HEK293 (cell line): ENCODE results near the gene MAGOH.

ENCODE experiments used
- CTCF ChIA-PET: fragments of 350-600 bp; formaldehyde crosslinking; extraction: SDS; loops from one replicate; lab custom pipeline; 2021; ENCODE audit warnings: antibody characterized with exemption; lab: Yijun Ruan, JAX
- POLR2A ChIA-PET: fragments of 300-600 bp; formaldehyde crosslinking; extraction: SDS; loops from one replicate; lab custom pipeline; 2020; ENCODE audit warnings: antibody characterized with exemption, inconsistent platforms; lab: Yijun Ruan, JAX
- H3K27ac ChIP-seq: fragments of 200-500 bp; sonication (Bioruptor generic); 2 replicates; pipeline ENCODE4 v1.5.1; 2014; ENCODE audit warnings: low read depth, low read length, control low read depth, inconsistent platforms; ENCODE audit errors: extremely low read depth
- H3K36me3 ChIP-seq, 2 experiments: fragments of 200-500 bp in 1 of 2; sonication (Bioruptor generic) in 1 of 2; 1 replicate in 1 of 2; 2 replicates in 1 of 2; pipeline ENCODE4 v1.5.1; 2014 to 2017; ENCODE audit warnings: inconsistent platforms in 2 of 2, low read length in 2 of 2; ENCODE audit not compliant: control insufficient read depth in 2 of 2, insufficient read depth in 1 of 2
- H3K4me1 ChIP-seq: fragments of 200-500 bp; sonication (Bioruptor generic); 2 replicates; pipeline ENCODE4 v1.5.1; 2014; ENCODE audit warnings: mild to moderate bottlenecking, low read length, inconsistent platforms; ENCODE audit not compliant: control insufficient read depth, insufficient read depth
- H3K4me3 ChIP-seq: 2 replicates; pipeline ENCODE4 v1.5.1; 2011; ENCODE audit warnings: low read depth, mild to moderate bottlenecking, control low read depth, low read length, moderate library complexity
- H3K9me3 ChIP-seq: fragments of 200-500 bp; sonication (Bioruptor generic); 2 replicates; pipeline ENCODE4 v1.5.1; 2014; ENCODE audit warnings: low read depth, low read length, inconsistent platforms; ENCODE audit not compliant: control insufficient read depth, insufficient read depth
- ELK4 ChIP-seq: IDR thresholded peaks from 2 replicates; pipeline ENCODE4 v1.6.1; 2011; ENCODE audit warnings: mild to moderate bottlenecking, low read depth, low read length, borderline replicate concordance
- KLF16 ChIP-seq: fragments of 450-650 bp; formaldehyde crosslinking; IDR thresholded peaks from 2 replicates; pipeline ENCODE4 v1.5.1; 2017; ENCODE audit warnings: missing biosample characterization, missing genetic modification characterization
- KLF8 ChIP-seq: fragments of 450-650 bp; formaldehyde crosslinking; IDR thresholded peaks from 2 replicates; pipeline ENCODE4 v1.5.1; 2016; ENCODE audit warnings: missing biosample characterization, missing genetic modification characterization
- SETDB1 ChIP-seq: IDR thresholded peaks from one replicate; pipeline ENCODE4 v1.6.1; 2017; ENCODE audit warnings: mild to moderate bottlenecking, low read length, moderate library complexity, mixed read lengths; ENCODE audit not compliant: insufficient read length
- TRIM28 ChIP-seq: IDR thresholded peaks from 2 replicates; pipeline ENCODE4 v1.6.1; 2011; ENCODE audit warnings: low read length, control low read depth, borderline replicate concordance
- ZNF138 ChIP-seq: fragments of 450-650 bp; formaldehyde crosslinking; IDR thresholded peaks from 2 replicates; pipeline ENCODE4 v1.5.1; 2016; ENCODE audit warnings: missing biosample characterization, missing genetic modification characterization, borderline replicate concordance
- ZNF239 ChIP-seq: fragments of 450-650 bp; formaldehyde crosslinking; IDR thresholded peaks from 2 replicates; pipeline ENCODE4 v1.5.1; 2016; ENCODE audit warnings: missing biosample characterization, missing genetic modification characterization
- ZNF302 ChIP-seq: fragments of 450-650 bp; formaldehyde crosslinking; IDR thresholded peaks from 2 replicates; pipeline ENCODE4 v1.5.1; 2016; ENCODE audit warnings: missing biosample characterization, missing genetic modification characterization, low read depth
- ZNF37A ChIP-seq: fragments of 450-650 bp; IDR thresholded peaks from 2 replicates; pipeline ENCODE4 v1.5.1; 2018; ENCODE audit warnings: missing biosample characterization, missing genetic modification characterization
- ZNF394 ChIP-seq: fragments of 450-650 bp; formaldehyde crosslinking; IDR thresholded peaks from 2 replicates; pipeline ENCODE4 v1.5.1; 2016; ENCODE audit warnings: missing biosample characterization, missing genetic modification characterization, mild to moderate bottlenecking, moderate library complexity, borderline replicate concordance
- ZNF398 ChIP-seq: fragments of 450-650 bp; formaldehyde crosslinking; IDR thresholded peaks from 2 replicates; pipeline ENCODE4 v1.5.1; 2017; ENCODE audit warnings: missing biosample characterization, missing genetic modification characterization
- ZNF423 ChIP-seq: fragments of 450-650 bp; formaldehyde crosslinking; IDR thresholded peaks from 2 replicates; pipeline ENCODE4 v1.5.1; 2016; ENCODE audit warnings: missing biosample characterization, missing genetic modification characterization
- ZNF529 ChIP-seq: fragments of 450-650 bp; formaldehyde crosslinking; IDR thresholded peaks from 2 replicates; pipeline ENCODE4 v1.5.1; 2017; ENCODE audit warnings: missing genetic modification characterization, missing biosample characterization; ENCODE audit not compliant: insufficient replicate concordance
- ZNF600 ChIP-seq: fragments of 450-650 bp; formaldehyde crosslinking; IDR thresholded peaks from 2 replicates; pipeline ENCODE4 v1.5.1; 2016; ENCODE audit warnings: missing biosample characterization, missing genetic modification characterization
- ZNF610 ChIP-seq: fragments of 450-650 bp; formaldehyde crosslinking; IDR thresholded peaks from 2 replicates; pipeline ENCODE4 v1.5.1; 2016; ENCODE audit warnings: missing biosample characterization, missing genetic modification characterization, borderline replicate concordance
- ZNF670 ChIP-seq: fragments of 450-650 bp; formaldehyde crosslinking; IDR thresholded peaks from 2 replicates; pipeline ENCODE4 v1.5.1; 2016; ENCODE audit warnings: missing biosample characterization, missing genetic modification characterization, low read depth
- ZSCAN16 ChIP-seq: fragments of 450-650 bp; formaldehyde crosslinking; IDR thresholded peaks from 2 replicates; pipeline ENCODE4 v1.5.1; 2016; ENCODE audit warnings: missing biosample characterization, missing genetic modification characterization
- TF ChIP-seq, protein P1 (sequence below): fragments of 450-650 bp; formaldehyde crosslinking; conservative IDR thresholded peaks from 2 replicates; pipeline ENCODE4 v1.5.1; 2016; ENCODE audit warnings: low read depth, missing biosample characterization, missing genetic modification characterization
- TF ChIP-seq, protein P2 (sequence below): fragments of 450-650 bp; formaldehyde crosslinking; IDR thresholded peaks from 2 replicates; pipeline ENCODE4 v1.5.0; 2017; ENCODE audit warnings: missing biosample characterization, missing genetic modification characterization, borderline replicate concordance
- TF ChIP-seq, protein P3 (sequence below): fragments of 450-650 bp; formaldehyde crosslinking; optimal IDR thresholded peaks from 2 replicates; pipeline ENCODE3; 2016; ENCODE audit warnings: missing biosample characterization, mild to moderate bottlenecking, missing genetic modification characterization

Gene MAGOH

GRCh38 chr1:53271446-53272090, 33.2 kb upstream of the MAGOH start (continued):
- no peak for TF ChIP-seq ELK4
- TF ChIP-seq KLF16: no peak
- no peak for TF ChIP-seq ZNF239

DNA sequence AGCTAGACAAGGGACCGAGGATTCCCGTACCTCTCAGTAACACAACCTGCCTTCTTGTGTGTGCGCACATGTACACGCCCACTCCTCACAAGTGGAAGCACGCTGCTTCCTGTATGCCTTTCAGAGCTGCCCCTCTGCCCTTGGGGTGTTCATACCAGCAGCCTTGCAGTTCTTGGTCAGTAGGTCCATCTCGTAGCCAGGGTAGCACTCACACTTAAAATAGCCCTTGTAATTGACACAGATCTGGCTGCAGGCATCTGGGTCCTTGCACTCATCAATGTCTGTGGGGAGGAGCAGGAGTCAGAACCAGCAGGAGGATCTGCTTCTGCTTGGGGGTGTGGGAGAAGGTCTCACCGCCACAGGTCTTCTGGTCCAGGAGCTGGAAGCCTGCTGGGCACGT, 32.6 kb upstream of the MAGOH start:
- POLR2A ChIA-PET: no interaction called here
- Histone ChIP-seq H3K4me1 (no peaks in the 10 kb centered on the region), H3K36me3 (peaks cover 0 to 34% of the 10 kb centered on the region in 2 experiments; a peak in 1 of 3 replicates), H3K27ac (no peak overlapping the region), H3K4me3 (no peak overlapping the region), H3K9me3 (no peaks in the 10 kb centered on the region)
- TF ChIP-seq, protein P1, sequence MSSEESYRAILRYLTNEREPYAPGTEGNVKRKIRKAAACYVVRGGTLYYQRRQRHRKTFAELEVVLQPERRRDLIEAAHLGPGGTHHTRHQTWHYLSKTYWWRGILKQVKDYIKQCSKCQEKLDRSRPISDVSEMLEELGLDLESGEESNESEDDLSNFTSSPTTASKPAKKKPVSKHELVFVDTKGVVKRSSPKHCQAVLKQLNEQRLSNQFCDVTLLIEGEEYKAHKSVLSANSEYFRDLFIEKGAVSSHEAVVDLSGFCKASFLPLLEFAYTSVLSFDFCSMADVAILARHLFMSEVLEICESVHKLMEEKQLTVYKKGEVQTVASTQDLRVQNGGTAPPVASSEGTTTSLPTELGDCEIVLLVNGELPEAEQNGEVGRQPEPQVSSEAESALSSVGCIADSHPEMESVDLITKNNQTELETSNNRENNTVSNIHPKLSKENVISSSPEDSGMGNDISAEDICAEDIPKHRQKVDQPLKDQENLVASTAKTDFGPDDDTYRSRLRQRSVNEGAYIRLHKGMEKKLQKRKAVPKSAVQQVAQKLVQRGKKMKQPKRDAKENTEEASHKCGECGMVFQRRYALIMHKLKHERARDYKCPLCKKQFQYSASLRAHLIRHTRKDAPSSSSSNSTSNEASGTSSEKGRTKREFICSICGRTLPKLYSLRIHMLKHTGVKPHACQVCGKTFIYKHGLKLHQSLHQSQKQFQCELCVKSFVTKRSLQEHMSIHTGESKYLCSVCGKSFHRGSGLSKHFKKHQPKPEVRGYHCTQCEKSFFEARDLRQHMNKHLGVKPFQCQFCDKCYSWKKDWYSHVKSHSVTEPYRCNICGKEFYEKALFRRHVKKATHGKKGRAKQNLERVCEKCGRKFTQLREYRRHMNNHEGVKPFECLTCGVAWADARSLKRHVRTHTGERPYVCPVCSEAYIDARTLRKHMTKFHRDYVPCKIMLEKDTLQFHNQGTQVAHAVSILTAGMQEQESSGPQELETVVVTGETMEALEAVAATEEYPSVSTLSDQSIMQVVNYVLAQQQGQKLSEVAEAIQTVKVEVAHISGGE (tag by site-specific recombination): no peak
- TF ChIP-seq ZNF529: no peak
- peak; percentile 28 for TF ChIP-seq SETDB1
- TF ChIP-seq ZNF423 (tag by site-specific recombination): no peak
- TF ChIP-seq KLF8 (tag by site-specific recombination): no peak
- TF ChIP-seq, protein P2, sequence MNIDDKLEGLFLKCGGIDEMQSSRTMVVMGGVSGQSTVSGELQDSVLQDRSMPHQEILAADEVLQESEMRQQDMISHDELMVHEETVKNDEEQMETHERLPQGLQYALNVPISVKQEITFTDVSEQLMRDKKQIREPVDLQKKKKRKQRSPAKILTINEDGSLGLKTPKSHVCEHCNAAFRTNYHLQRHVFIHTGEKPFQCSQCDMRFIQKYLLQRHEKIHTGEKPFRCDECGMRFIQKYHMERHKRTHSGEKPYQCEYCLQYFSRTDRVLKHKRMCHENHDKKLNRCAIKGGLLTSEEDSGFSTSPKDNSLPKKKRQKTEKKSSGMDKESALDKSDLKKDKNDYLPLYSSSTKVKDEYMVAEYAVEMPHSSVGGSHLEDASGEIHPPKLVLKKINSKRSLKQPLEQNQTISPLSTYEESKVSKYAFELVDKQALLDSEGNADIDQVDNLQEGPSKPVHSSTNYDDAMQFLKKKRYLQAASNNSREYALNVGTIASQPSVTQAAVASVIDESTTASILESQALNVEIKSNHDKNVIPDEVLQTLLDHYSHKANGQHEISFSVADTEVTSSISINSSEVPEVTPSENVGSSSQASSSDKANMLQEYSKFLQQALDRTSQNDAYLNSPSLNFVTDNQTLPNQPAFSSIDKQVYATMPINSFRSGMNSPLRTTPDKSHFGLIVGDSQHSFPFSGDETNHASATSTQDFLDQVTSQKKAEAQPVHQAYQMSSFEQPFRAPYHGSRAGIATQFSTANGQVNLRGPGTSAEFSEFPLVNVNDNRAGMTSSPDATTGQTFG (tag by site-specific recombination): no peak
- no peak for TF ChIP-seq ZNF37A (tag by site-specific recombination)
- no peak for TF ChIP-seq ZNF610
- TF ChIP-seq ZNF670 (tag by site-specific recombination): no peak
- TF ChIP-seq TRIM28: peak; percentile 29; the same call in 1 of the 2 replicates
- TF ChIP-seq ZSCAN16 (tag by site-specific recombination): no peak
- CTCF ChIA-PET: interaction anchor here (0.6 kb wide), 1 partner anchor 394 kb away, joined by 4 read pairs; no protein-coding TSS in a partner anchor

GRCh38 chr1:53270107-53270506, 31.8 kb upstream of the MAGOH start:
- H3K4me1 ChIP-seq: no peaks in the 10 kb centered on the region
- H3K36me3 ChIP-seq: peaks cover 0 to 40% of the 10 kb centered on the region in 2 experiments; a peak in 1 of 3 replicates
- H3K4me3 ChIP-seq: no peak overlapping the region
- ChIA-PET CTCF (no interaction called here), POLR2A (no interaction called here)
- no peak for TF ChIP-seq ZNF302
- no peak for TF ChIP-seq ZNF138 (tag by site-specific recombination)
- no peak for TF ChIP-seq ZNF398 (tag by site-specific recombination)
- TF ChIP-seq ZNF394 (tag by site-specific recombination): no peak
- no peak for TF ChIP-seq ZNF600
- TF ChIP-seq, protein P3, sequence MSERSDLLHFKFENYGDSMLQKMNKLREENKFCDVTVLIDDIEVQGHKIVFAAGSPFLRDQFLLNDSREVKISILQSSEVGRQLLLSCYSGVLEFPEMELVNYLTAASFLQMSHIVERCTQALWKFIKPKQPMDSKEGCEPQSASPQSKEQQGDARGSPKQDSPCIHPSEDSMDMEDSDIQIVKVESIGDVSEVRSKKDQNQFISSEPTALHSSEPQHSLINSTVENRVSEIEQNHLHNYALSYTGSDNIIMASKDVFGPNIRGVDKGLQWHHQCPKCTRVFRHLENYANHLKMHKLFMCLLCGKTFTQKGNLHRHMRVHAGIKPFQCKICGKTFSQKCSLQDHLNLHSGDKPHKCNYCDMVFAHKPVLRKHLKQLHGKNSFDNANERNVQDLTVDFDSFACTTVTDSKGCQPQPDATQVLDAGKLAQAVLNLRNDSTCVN (tag by site-specific recombination): no peak
- no peaks in the 10 kb centered on the region for H3K9me3 ChIP-seq
- H3K27ac ChIP-seq: no peak overlapping the region
